Lower leg skin (tissue), 3 donors: ENCODE data around the gene RAVER1.

Experiments used
- POLR2A ChIP-seq, 2 donors: fragments of 450-650 bp; IDR thresholded peaks; one replicate each; pipeline ENCODE4 v1.6.1; 2016 to 2017; ENCODE audit warnings: antibody characterized with exemption in 2 of 2, mild to moderate bottlenecking in 1 of 2, moderate library complexity in 1 of 2
- TF ChIP-seq, protein P1 (sequence below), 3 donors: fragments of 450-650 bp; IDR thresholded peaks; one replicate each; pipeline ENCODE4 v1.5.1; 2016; ENCODE audit warnings: antibody characterized with exemption in 3 of 3, mild to moderate bottlenecking in 3 of 3, moderate library complexity in 2 of 3

DNA sequence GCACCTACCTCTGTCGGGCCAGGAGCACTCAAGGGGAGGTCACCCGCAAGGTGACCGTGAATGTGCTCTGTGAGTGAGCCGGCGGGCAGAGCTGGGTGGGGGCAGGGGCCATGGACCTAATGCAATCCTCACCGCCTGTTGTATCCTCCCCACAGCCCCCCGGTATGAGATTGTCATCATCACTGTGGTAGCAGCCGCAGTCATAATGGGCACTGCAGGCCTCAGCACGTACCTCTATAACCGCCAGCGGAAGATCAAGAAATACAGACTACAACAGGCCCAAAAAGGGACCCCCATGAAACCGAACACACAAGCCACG lies 48.4 kb downstream of the RAVER1 start:
- TF ChIP-seq POLR2A (IDR thresholded peaks at IDR 0.05): no peak
- TF ChIP-seq, protein P1, sequence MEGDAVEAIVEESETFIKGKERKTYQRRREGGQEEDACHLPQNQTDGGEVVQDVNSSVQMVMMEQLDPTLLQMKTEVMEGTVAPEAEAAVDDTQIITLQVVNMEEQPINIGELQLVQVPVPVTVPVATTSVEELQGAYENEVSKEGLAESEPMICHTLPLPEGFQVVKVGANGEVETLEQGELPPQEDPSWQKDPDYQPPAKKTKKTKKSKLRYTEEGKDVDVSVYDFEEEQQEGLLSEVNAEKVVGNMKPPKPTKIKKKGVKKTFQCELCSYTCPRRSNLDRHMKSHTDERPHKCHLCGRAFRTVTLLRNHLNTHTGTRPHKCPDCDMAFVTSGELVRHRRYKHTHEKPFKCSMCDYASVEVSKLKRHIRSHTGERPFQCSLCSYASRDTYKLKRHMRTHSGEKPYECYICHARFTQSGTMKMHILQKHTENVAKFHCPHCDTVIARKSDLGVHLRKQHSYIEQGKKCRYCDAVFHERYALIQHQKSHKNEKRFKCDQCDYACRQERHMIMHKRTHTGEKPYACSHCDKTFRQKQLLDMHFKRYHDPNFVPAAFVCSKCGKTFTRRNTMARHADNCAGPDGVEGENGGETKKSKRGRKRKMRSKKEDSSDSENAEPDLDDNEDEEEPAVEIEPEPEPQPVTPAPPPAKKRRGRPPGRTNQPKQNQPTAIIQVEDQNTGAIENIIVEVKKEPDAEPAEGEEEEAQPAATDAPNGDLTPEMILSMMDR (IDR thresholded peaks at IDR 0.05): no peak
